Ascending aorta (tissue), 2 donors: Measurements from ENCODE around the gene OR6K2. TPM values are rescaled to one million over a fixed set of nuclear protein-coding genes. Genes with fewer than 3 reads are reported as not detected.
"Not testable (repeated sequence)": the region's sequence is repeated elsewhere in the genome, so short reads cannot be mapped to it uniquely, and the experiment has no call there.

Experiments used
- DNase-seq, 2 donors: peaks; one replicate each; pipeline ENCODE4 v3.0.0-alpha.2; 2019; ENCODE audit warnings: low spot score in 2 of 2
- H3K27ac ChIP-seq, 2 donors: fragments of 200-600 bp; sonication (generic); one replicate each; pipeline ENCODE4 v1.5.1; 2016 to 2017; ENCODE audit warnings: mild to moderate bottlenecking in 1 of 2
- H3K27me3 ChIP-seq: fragments of 200-600 bp; sonication (generic); one replicate; pipeline ENCODE4 v1.5.1; 2017
- H3K36me3 ChIP-seq, 2 donors: fragments of 200-600 bp; sonication (generic); one replicate each; pipeline ENCODE4 v1.5.1; 2016
- H3K4me1 ChIP-seq, 2 donors: fragments of 200-600 bp; sonication (generic); one replicate each; pipeline ENCODE4 v1.5.1; 2016 to 2017; ENCODE audit warnings: mild to moderate bottlenecking in 1 of 2
- H3K4me3 ChIP-seq, 2 donors: fragments of 200-600 bp; sonication (generic); one replicate each; pipeline ENCODE4 v1.5.1; 2016 to 2017; ENCODE audit warnings: mild to moderate bottlenecking in 1 of 2
- H3K9me3 ChIP-seq, 2 donors: fragments of 200-600 bp; sonication (generic); one replicate each; pipeline ENCODE4 v1.5.1; 2016
- CTCF ChIP-seq, 3 experiments: fragments of 200-600 bp in 2 of 3; fragments of 450-650 bp in 1 of 3; sonication (generic) in 2 of 3; IDR thresholded peaks; one replicate each; pipeline ENCODE4 v1.5.1; 2016 to 2019; ENCODE audit warnings: antibody characterized with exemption in 3 of 3, mild to moderate bottlenecking in 1 of 3, moderate library complexity in 1 of 3
- intact Hi-C: fragments of 100-400 bp; cut with DNase I; formaldehyde crosslinking; loops from one replicate; pipeline ENCODE4 v1.15.1; 2023
- total RNA-seq: library from RNA; depleted of rRNA; stranded (reverse); fragments of >200 nt; gene quantifications from one replicate; pipeline ENCODE4 v1.1.0, GENCODE V29; 2016

The OR6K2 gene
- total RNA-seq, 1 donor from 2014 or later, result not detected

- intact Hi-C loops, result no loop called here
- no peak for TF ChIP-seq CTCF (IDR thresholded peaks at IDR 0.05)
- Histone ChIP-seq H3K4me3 (no peak overlapping the region), H3K9me3 (no peaks in the 10 kb centered on the region), H3K27ac (no peak overlapping the region), H3K27me3 (no peaks in the 10 kb centered on the region), H3K4me1 (no peaks in the 10 kb centered on the region), H3K36me3 (no peaks in the 10 kb centered on the region)
- DNase-seq, result no peak
Observed at GRCh38 chr1:158691907-158692306, 8.5 kb downstream of the OR6K2 start.

- DNase-seq, intact Hi-C loops, H3K36me3 ChIP-seq, H3K27me3 ChIP-seq, H3K27ac ChIP-seq, H3K4me3 ChIP-seq, H3K4me1 ChIP-seq, H3K9me3 ChIP-seq: not testable (repeated sequence)
Observed at GRCh38 chr1:158691149-158691548, 9.3 kb downstream of the OR6K2 start.

GRCh38 chr1:158689875-158690274, 10.6 kb downstream of the OR6K2 start:
- intact Hi-C loops, result no loop called here

GRCh38 chr1:158689110-158689509, 11.3 kb downstream of the OR6K2 start:
- no peak for DNase-seq
- Histone ChIP-seq H3K36me3 (no peaks in the 10 kb centered on the region), H3K27me3 (no peaks in the 10 kb centered on the region), H3K4me1 (no peaks in the 10 kb centered on the region), H3K4me3 (no peak overlapping the region), H3K27ac (no peak overlapping the region), H3K9me3 (no peaks in the 10 kb centered on the region)
- intact Hi-C loops, result no loop called here
- TF ChIP-seq CTCF (IDR thresholded peaks at IDR 0.05), result no peak

More at GRCh38 chr1:158689875-158690274, 10.6 kb downstream of the OR6K2 start:
- no peaks in the 10 kb centered on the region for H3K27me3 ChIP-seq
- no peak overlapping the region for H3K4me3 ChIP-seq
- H3K36me3 ChIP-seq, result no peaks in the 10 kb centered on the region
- no peak for DNase-seq
- TF ChIP-seq CTCF (IDR thresholded peaks at IDR 0.05), result no peak
- no peak overlapping the region for H3K27ac ChIP-seq
- H3K4me1 ChIP-seq, result no peaks in the 10 kb centered on the region
- H3K9me3 ChIP-seq, result no peaks in the 10 kb centered on the region

- H3K27me3 ChIP-seq, H3K4me3 ChIP-seq, H3K36me3 ChIP-seq, H3K27ac ChIP-seq, H3K9me3 ChIP-seq, DNase-seq, H3K4me1 ChIP-seq, intact Hi-C loops: not testable (repeated sequence)
Observed at GRCh38 chr1:158688343-158688742, 12.1 kb downstream of the OR6K2 start.

GRCh38 chr1:158687037-158687436, 13.4 kb downstream of the OR6K2 start:
- no peak for TF ChIP-seq CTCF (IDR thresholded peaks at IDR 0.05)
- Histone ChIP-seq H3K9me3 (no peaks in the 10 kb centered on the region), H3K4me3 (no peak overlapping the region), H3K4me1 (no peaks in the 10 kb centered on the region), H3K27me3 (no peaks in the 10 kb centered on the region), H3K36me3 (no peaks in the 10 kb centered on the region), H3K27ac (no peak overlapping the region)
- intact Hi-C loops, result no loop called here
- DNase-seq, result no peak
